Fibroblast of skin of right quadriceps (primary cell): ENCODE measurements around the gene DCBLD2.
"Not testable (repeated sequence)": the region's sequence is repeated elsewhere in the genome, so short reads cannot be mapped to it uniquely, and the experiment has no call there.

Source experiments
- DNase-seq: peaks from one replicate; pipeline ENCODE4 v3.0.0-alpha.2; 2013

DCBLD2 gene

GRCh38 chr3:98890965-98891910, 10.3 kb downstream of the DCBLD2 start:
- DNase-seq = peak; percentile 45

DNA sequence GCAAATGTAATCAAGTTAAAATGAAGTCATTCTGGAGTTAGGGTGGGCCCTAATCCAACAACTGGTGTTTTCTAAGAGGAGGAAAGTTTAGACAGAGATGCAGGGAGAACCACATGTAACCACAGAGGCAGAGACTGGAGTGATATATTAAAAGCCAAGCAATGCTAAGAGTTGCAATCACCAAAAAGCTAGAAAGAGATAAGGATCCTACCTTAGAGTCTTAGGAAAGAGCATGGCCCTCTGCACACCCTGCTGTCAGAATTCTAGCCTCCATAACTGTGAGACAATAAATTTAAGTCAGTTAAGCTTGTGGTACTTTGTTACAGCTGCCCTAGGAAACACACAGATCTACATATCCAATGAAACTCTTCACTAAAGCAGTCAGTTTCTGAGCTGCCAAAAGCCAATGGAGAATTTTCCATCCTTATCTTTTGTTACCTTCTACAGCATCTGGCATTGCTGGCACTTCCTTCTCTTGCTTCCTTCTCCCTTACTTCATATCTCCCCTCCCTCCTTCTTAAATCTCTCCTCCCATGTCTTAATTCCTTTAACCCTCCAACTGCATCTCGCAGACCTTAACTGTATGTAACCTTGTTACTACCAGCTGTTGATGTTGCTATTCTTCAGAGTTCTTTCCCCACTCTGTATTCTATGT, 11.2 kb downstream of the DCBLD2 start:
- DNase-seq = no peak

- DNase-seq = no peak
These were observed 13.8 kb downstream of the DCBLD2 start for GRCh38 chr3:98887684-98888083.

DNA sequence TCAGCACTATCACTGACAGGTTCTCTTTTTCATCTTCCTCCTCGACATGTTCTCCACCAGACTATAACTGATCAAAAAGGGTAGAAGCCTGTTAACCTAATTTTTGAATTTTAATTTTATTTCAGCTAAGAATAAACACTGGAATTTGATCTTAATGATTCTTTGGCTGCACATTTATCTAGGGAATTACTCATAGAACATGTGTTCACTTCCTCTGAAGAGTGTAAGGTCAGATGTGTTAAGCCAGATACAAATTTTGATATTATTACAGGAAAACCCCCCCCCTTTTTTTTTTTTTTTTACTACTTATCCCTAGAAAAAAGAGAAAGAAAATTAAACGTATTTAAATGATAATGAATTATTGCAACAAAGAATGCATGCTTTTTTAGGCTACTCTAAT, 15.0 kb downstream of the DCBLD2 start:
- DNase-seq = no peak

GRCh38 chr3:98885851-98886250, 15.6 kb downstream of the DCBLD2 start:
- no peak for DNase-seq

GRCh38 chr3:98884675-98885371, 16.7 kb downstream of the DCBLD2 start:
- DNase-seq = peak; percentile 73

DNA sequence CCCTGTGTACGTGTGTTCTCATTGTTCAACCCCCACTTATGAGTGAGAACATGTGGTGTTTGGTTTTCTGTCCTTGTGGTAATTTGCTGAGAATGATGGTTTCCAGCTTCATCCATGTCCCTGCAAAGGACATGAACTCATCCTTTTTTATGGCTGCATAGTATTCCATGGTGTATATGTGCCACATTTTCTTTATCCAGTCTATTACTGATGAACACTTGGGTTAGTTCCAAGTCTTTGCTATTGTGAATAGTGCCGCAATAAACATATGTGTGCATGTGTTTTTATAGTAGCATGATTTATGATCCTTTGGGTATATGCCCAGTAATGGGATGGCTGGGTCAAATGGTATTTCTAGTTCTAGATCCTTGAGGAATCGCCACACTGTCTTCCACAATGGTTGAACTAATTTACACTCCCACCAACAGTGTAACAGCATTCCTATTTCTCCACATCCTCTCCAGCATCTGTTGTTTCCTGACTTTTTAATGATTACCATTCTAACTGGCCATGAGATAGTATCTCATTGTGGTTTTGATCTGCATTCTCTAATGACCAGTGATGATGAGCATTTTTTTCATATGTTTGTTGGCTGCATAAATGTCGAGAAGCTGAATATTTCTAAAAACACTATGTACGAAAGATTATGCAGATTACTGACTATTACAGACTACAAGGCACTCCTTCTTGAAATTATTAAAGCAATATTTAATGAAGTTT, 18.7 kb downstream of the DCBLD2 start:
- peak; percentile 68 for DNase-seq

DNA sequence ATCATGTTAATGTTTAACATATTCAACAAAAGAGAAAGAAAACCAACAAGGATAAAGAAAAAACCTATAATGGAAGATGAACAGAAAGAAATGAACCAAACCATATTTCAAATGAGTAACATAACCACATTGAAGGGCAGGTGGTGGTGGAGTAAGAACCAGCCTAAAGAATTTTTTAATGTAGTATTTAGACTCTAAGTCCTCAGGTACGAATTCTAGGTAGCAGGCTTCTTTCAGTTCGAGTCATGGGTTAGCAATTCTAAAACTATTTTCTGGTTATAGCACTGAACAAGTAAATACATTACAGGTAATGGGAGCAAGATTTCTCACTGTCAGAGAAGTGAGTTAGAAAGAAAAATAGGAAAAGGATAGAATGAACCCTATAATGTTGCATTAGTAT, 24.4 kb downstream of the DCBLD2 start:
- no peak for DNase-seq

DNA sequence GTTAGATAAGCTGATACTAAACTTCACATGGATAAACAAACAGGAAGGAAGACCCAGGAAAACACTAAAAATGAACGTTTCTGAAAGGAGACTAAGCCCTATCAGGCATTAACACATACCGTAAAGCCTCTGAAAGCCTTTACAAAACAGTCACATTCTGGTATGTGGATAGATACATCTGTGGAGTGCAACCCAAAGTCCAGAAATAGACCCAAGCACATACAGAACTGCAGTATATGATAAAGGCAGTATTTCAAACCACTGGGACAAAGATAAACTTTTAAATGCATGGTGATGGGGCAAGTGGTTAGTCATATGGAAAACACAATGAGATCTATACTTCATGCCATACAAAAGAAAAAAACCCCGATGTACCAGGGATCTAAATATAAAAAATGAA, 26.0 kb downstream of the DCBLD2 start:
- no peak for DNase-seq

DNA sequence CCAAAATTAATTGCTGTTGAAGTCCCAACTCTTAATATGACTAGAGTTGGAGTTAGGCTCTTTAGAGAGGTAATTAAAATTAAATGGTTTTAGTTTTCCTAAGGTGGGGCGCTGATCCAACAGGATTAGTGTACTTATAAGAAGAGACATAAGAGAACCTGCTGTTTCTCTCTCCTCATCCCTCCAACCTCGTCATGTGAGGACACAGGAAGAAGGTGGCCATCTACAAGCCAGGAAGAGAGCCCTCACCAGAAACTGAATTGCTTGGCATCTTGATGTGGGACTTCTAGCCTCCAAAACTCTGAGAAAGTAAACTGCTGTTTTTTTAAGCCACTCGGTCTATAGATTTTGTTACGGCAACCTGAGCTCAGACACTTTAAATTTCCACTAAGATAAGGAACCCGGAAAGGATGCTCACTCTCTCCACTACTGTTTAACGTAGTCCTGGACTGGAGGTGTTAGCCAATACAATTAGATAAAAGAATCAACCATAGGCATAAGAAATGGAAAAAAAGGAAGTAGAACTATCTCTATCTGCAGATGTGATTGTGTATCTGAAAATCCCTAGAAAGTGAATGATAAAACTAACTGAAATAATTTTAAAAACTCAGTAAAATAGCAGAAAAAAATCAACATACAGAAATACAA, 26.8 kb downstream of the DCBLD2 start:
- no peak for DNase-seq

DNA sequence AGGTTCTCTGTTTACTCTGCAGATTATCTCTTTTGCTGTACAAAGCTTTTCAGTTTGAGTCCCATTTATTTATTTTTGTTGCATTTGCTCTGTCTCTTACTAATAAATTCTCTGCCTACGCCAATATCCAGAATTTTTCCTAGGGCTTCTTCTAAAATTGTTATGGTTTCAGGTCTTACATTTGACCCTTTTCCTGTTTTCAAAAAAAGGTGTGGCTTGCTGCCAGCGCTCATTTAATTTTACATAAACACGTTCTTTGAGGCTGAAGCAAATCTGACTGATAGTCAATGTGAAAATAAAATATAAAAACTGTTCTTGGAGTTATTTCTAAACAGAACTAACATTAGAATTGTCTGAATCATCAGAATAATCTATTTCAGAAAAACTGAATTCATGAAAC, 32.1 kb downstream of the DCBLD2 start:
- DNase-seq = no peak

GRCh38 chr3:98857971-98858370, 43.5 kb downstream of the DCBLD2 start:
- DNase-seq = not testable (repeated sequence)

GRCh38 chr3:98857258-98857657, 44.2 kb downstream of the DCBLD2 start:
- DNase-seq = not testable (repeated sequence)

GRCh38 chr3:98856724-98857123, 44.8 kb downstream of the DCBLD2 start:
- no peak for DNase-seq

- DNase-seq = peak; percentile 92
These were observed 45.6 kb downstream of the DCBLD2 start for GRCh38 chr3:98855806-98856400.

DNA sequence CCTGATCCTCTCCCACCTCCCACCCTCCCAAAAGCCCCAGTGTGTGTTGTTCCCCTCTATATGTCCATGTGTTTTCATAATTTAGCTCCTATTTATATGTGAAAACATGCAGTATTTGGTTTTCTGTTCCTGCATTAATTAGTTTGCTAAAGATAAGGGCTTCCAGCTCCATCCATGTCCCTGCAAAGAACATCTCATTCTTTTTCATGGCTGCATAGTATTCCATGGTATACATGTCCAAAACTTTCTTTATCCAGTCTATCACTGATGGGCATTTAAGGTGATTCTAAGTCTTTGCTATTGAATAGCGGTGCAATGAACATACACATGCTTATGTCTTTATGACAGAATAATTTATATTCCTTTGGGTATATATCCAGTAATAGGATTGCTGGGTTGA, 53.4 kb downstream of the DCBLD2 start:
- DNase-seq = no peak

- peak; percentile 88 for DNase-seq
These were observed 55.4 kb downstream of the DCBLD2 start for GRCh38 chr3:98846101-98846500.

DNA sequence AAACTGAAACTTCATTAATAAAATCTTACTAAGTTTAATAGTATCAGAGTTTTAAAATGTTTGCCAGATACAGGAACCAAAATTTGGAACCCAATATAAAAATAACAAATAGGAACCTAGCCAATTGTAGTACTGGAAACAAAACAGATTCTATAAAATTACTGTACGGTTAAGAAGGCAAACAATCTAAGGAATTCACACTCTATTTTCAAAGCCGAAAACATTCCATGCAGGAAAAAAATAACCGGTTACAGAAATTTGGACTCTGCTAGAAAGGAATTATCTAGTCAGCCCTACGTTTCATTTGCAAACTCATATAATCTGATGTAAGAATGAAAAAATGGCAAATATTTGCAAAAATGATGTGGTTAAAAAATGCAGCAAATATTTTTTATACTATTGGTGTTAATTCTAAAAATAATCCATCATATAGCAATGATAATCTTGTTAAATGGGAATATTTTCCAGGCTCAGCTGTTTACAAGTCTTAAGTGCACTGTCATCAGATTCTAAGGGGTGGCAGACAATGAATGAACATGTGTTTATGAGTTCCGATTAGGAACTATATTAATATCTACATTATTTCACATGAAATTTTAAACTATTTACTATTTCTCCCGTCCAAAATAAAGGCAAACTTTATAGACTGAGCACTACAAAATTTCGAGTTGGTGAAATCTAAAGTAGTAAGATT, 58.1 kb downstream of the DCBLD2 start:
- DNase-seq = peak; percentile 43

GRCh38 chr3:98839846-98840245, 61.6 kb downstream of the DCBLD2 start:
- peak; percentile 14 for DNase-seq

- not testable (repeated sequence) for DNase-seq
These were observed 70.4 kb downstream of the DCBLD2 start for GRCh38 chr3:98831060-98831459.

- DNase-seq = no peak
These were observed 72.2 kb downstream of the DCBLD2 start for GRCh38 chr3:98829246-98829832.
